Pancreas (tissue), 10 donors: ENCODE data around the gene KATNAL2. TPM values are rescaled to one million over a fixed set of nuclear protein-coding genes. Genes with fewer than 3 reads are reported as not detected.
A peak's percentile ranks its signal among the peaks of the same experiment; 100 is the strongest.

ENCODE experiments used
- ATAC-seq, 4 donors: fragments of 200-7000 bp; cut with Tn5 transposase; one replicate each; pipeline versions ENCODE4 v1.8.0 to v1.9.1; 2020; ENCODE audit warnings: mild to moderate bottlenecking in 4 of 4, moderate library complexity in 4 of 4
- DNase-seq, 6 donors: peaks; one replicate each; pipeline ENCODE4 v3.0.0-alpha.2; 2020
- FAIRE-seq: peaks from 2 replicates; lab custom pipeline; 2012; peaks lifted over from hg19 to GRCh38; lab: Jason Lieb, UNC
- H3K27ac ChIP-seq, 4 donors: fragments of 200-600 bp; sonication (generic); 1 replicate in 3 of 4; 2 replicates in 1 of 4; pipeline versions ENCODE4 v1.5.0 to v1.8.0; 2020
- H3K27me3 ChIP-seq, 4 donors: fragments of 200-600 bp; one replicate each; pipeline ENCODE4 v1.8.0; 2021
- H3K36me3 ChIP-seq, 3 donors: fragments of 200-600 bp; sonication (generic) in 1 of 3; one replicate each; pipeline versions ENCODE4 v1.5.0 to v1.8.0; 2020 to 2021
- H3K4me1 ChIP-seq, 3 donors: fragments of 200-600 bp; one replicate each; pipeline ENCODE4 v1.8.0; 2021
- H3K4me3 ChIP-seq, 4 donors: fragments of 200-600 bp; sonication (generic) in 2 of 4; one replicate each; pipeline versions ENCODE4 v1.5.0 to v1.8.0; 2020 to 2021
- H3K9me3 ChIP-seq, 4 donors: fragments of 200-600 bp; one replicate each; pipeline ENCODE4 v1.8.0; 2021
- CTCF ChIP-seq, 4 donors: fragments of 200-600 bp; sonication (generic) in 3 of 4; IDR thresholded peaks; one replicate each; pipeline versions ENCODE4 v1.5.0 to v1.8.0; 2021; ENCODE audit warnings: antibody characterized with exemption in 4 of 4
- WGBS, 2 donors: extraction: QIAGEN DNeasy Blood & Tissue Kit; methylation state at CpG; one replicate each; pipeline ENCODE4 v1.1.7; 2013; 5-methylcytosine and 5-hydroxymethylcytosine counted together
- intact Hi-C, 3 donors: fragments of 100-400 bp; cut with DNase I; formaldehyde crosslinking; loops; one replicate each; pipeline versions ENCODE4 v1.11.1 to v1.14.2; 2022
- polyA plus RNA-seq, 2 donors: library from polyadenylated mRNA; stranded (reverse); fragments of 200-250 nt; gene quantifications; one replicate each; pipeline ENCODE4 v1.2.3, GENCODE V29; 2013
- total RNA-seq, 6 donors: library from RNA; stranded (reverse); fragmentation: NEBNext Ultra II Directional in 4 of 6; extraction: Animal tissue kit (Norgen Biotek cat#: 25700) in 4 of 6; gene quantifications; one replicate each; pipeline versions ENCODE4 v1.2.1 to v1.2.4, GENCODE V29; 2021 to 2023
- donor health status: healthy with polysubstance abuse.
- donor health status: DM: no; HTN: no; CAD: no; lungs with moderate emphysema.
- donor health status: DM: no; HTN: no; CAD: no.
- donor health status: control.
- donor health status: control.
- donor health status: Bipolar disorder and iron deficiency.
- donor health status: DM: yes; HTN: yes; CAD: no.
- donor health status: DM: no; HTN: no; CAD: no.
- donor health status: DM: no; HTN: no; CAD: no.
- donor health status: DM: yes; HTN: yes; CAD: no.

The KATNAL2 gene
- total and polyA plus RNA-seq, 8 donors = 0.97 to 3.8 (median 1.7) TPM

DNA sequence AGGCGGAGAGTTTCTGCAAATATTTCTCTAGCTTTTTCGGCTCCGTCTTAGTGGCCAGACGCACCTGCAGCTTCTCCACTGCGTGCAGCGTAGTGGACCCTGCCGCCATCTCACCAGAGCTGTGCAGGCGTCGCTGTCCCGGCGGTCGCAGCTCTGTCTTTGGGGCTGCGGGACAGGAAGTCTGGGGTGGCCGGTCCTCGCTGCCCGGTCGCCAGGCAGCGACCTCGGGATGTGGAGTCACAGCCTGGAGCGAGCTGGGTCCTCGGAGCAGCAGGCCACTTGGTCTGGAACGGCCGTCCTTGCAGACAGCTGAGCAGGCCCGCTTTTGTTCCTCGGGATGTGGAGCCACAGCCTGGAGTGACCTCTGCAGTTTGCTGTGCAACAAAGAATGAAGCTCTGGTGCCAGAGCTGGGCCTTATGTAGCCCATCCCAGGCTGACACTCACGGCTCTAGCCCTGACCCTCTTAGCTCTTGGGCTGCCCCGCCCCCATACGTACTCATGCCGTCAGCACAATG is 117.8 kb downstream of the KATNAL2 start, which contains the start of gene ELOA2:
TSS of gene ELOA2 (minus strand) at position 466 of the 516 bp plus-strand sequence. CDS start at position 109, 357 bp downstream.
- Histone ChIP-seq H3K4me1 (no peaks in the 10 kb centered on the region), H3K9me3 (no peaks in the 10 kb centered on the region), H3K4me3 (no peak within 1 kb of the TSS), H3K27ac (no peak within 1 kb of the TSS), H3K36me3 (no peaks in the 10 kb centered on the region), H3K27me3 (no peaks in the 10 kb centered on the region)
- FAIRE-seq (no peak), ATAC-seq (no peak), DNase-seq (peak in 1 of 6 donors; percentile 48)
- intact Hi-C loops = no loop called here
- TF ChIP-seq CTCF (IDR thresholded peaks at IDR 0.05) = no peak
- 89 to 91% methylated on average over 29 of the region's 29 CpGs for WGBS, 2 donors

DNA sequence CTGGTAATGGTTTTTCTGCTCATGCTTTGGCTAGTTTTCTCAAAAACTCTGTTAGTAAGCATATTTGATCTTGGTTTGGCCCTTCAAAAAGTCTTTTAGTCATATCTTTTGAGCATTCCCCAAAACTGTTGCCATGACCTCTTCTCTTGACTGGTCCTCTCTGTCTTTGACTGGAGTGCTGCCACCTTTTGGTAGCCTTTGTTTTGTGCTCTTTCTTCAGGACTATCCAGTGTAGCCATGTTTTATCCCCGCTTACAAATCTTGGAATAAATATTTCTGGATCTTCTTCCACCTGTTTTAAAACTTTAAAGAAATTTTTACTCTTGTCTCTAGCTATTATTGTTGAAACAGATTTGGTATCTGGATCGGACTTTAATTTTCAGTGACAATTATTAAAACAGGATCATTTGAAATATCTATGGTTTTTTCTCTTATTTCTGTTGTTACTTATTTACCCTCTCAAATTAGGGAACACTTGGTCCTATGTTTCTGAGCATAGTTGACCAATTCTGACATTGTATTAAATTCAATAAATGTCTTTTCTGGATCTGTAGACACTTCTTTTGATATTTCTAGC is 119.0 kb downstream of the KATNAL2 start:
- DNase-seq (no peak), FAIRE-seq (no peak), ATAC-seq (peak in 1 of 4 donors; percentile 29)
- Histone ChIP-seq H3K9me3 (no peaks in the 10 kb centered on the region), H3K4me3 (no peak overlapping the region), H3K4me1 (no peaks in the 10 kb centered on the region), H3K27ac (no peak overlapping the region), H3K27me3 (no peaks in the 10 kb centered on the region), H3K36me3 (no peaks in the 10 kb centered on the region)
- intact Hi-C loops = no loop called here
- no peak for TF ChIP-seq CTCF (IDR thresholded peaks at IDR 0.05)
- WGBS, 2 donors = 61 to 77% methylated on average over 2 of the region's 2 CpGs

DNA sequence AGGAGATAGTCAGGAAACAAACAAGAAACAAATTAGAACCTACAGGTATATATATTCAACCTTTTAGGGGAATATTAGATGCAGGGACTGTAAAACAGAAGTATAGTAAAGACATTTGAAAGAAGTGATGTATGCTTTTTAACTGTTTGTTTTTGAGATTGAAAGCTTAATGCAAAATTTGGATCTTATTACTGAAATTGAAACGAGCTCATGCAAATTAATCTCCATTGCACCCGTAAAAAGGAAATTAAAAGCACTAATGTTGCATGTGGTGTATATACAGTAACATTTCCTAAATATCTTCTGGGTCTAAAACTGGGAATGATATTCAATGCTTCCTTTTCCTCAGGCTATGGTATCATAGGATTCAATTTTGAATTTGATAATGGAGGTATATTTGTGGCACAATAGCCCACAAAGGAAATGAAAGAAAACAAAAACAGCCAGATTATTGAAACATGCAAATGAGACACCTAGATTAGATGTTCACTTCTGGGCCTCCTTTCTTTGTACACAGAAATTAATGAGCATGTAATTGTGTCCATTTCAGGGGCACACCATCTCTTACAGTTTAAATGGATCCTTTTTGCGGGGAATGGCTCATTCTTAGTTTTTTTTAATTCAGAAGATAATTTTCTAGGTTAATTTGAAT is 119.7 kb downstream of the KATNAL2 start:
- Histone ChIP-seq H3K4me3 (no peak overlapping the region), H3K36me3 (no peaks in the 10 kb centered on the region), H3K27me3 (no peaks in the 10 kb centered on the region), H3K9me3 (no peaks in the 10 kb centered on the region), H3K27ac (no peak overlapping the region), H3K4me1 (no peaks in the 10 kb centered on the region)
- WGBS, 2 donors = 73 to 79% methylated on average over 3 of the region's 3 CpGs
- FAIRE-seq (no peak), DNase-seq (no peak), ATAC-seq (no peak)
- intact Hi-C loops = no loop called here
- TF ChIP-seq CTCF (IDR thresholded peaks at IDR 0.05) = no peak

GRCh38 chr18:47040982-47041381 is 123.6 kb downstream of the KATNAL2 start:
- H3K27me3 ChIP-seq = no peaks in the 10 kb centered on the region
- H3K4me1 ChIP-seq = no peaks in the 10 kb centered on the region
- no peak overlapping the region for H3K4me3 ChIP-seq
- no peak for TF ChIP-seq CTCF (IDR thresholded peaks at IDR 0.05)
- DNase-seq = no peak
- H3K36me3 ChIP-seq = no peaks in the 10 kb centered on the region
- intact Hi-C loops = no loop called here
- no peaks in the 10 kb centered on the region for H3K9me3 ChIP-seq
- no peak for FAIRE-seq
- 91 to 94% methylated on average over 6 of the region's 6 CpGs for WGBS, 2 donors
- ATAC-seq = no peak
- no peak overlapping the region for H3K27ac ChIP-seq

- Histone ChIP-seq H3K27ac (no peak overlapping the region), H3K27me3 (no peaks in the 10 kb centered on the region), H3K4me3 (no peak overlapping the region), H3K4me1 (no peaks in the 10 kb centered on the region), H3K36me3 (no peaks in the 10 kb centered on the region), H3K9me3 (no peaks in the 10 kb centered on the region)
- intact Hi-C loops = no loop called here
- DNase-seq (peak in 1 of 6 donors; percentile 17), ATAC-seq (peak in 3 of 4 donors; percentile 54 to 60 (median 56)), FAIRE-seq (peak; percentile 86)
- 28 to 30% methylated on average over 7 of the region's 7 CpGs for WGBS, 2 donors
- TF ChIP-seq CTCF (IDR thresholded peaks at IDR 0.05) = peak; percentile 16 to 57 (median 42)
Measured at GRCh38 chr18:47050468-47050867, 133.1 kb downstream of the KATNAL2 start.
